Non-pigmented ciliary epithelial cell (primary cell): ENCODE measurements around the gene FAAH2.
"Not testable (repeated sequence)": the region's sequence is repeated elsewhere in the genome, so short reads cannot be mapped to it uniquely, and the experiment has no call there.

Source experiments
- DNase-seq: peaks from one replicate; pipeline ENCODE4 v3.0.0-alpha.2; 2010; ENCODE audit warnings: low read depth

Gene FAAH2, protein sequence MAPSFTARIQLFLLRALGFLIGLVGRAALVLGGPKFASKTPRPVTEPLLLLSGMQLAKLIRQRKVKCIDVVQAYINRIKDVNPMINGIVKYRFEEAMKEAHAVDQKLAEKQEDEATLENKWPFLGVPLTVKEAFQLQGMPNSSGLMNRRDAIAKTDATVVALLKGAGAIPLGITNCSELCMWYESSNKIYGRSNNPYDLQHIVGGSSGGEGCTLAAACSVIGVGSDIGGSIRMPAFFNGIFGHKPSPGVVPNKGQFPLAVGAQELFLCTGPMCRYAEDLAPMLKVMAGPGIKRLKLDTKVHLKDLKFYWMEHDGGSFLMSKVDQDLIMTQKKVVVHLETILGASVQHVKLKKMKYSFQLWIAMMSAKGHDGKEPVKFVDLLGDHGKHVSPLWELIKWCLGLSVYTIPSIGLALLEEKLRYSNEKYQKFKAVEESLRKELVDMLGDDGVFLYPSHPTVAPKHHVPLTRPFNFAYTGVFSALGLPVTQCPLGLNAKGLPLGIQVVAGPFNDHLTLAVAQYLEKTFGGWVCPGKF

DNA sequence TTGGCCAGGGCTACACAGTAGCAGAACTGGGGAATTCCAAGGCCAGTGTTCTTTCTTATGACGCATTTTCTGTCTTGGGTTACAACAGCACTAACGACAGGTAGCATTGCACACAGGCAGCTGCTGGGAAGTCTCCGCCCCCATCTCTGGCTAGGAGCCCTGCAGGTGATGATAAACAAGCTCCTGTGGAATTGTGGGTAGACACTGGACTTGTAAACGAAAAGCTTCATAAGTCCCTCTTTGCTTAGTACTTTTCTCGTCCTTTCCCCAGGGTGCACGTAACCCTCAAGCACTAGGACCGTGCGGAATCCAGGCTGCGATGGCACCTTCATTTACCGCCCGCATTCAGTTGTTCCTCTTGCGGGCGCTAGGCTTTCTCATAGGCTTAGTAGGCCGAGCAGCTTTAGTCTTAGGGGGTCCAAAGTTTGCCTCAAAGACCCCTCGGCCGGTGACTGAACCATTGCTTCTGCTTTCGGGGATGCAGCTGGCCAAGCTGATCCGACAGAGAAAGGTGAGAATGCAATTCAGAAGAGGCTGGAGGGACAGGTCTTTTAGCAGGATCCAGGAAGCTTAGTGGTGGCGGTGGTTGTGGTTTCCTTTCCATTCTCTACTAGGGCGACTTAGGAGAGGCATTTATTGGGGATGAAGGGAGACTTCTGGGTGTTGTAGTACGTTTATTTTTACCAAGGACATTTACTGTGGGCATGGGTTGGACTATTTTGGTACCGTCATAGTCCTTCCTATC lies at the start of gene FAAH2:
Gene FAAH2 (plus strand): TSS at position 200 of the 745 bp plus-strand sequence. CDS start 120 bp downstream, at position 320.
- no peak for DNase-seq

DNA sequence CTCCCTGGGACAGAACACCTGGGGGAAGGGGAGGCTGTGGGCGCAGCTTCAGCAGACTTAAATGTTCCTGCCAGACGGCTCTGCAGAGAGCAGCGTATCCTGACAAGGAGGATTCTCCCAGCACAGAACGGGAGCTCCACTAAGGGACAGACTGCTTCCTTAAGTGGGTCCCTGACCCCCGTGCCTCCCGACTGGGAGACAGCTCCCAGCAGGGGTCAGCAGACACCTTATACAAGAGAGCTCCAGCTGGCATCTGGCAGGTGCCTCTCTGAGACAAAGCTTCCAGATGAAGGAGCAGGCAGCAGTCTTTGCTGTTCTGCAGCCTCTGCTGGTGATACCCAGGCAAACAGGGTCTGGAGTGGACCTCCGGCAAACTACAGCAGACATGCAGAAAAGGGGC lies 44.5 kb upstream of the FAAH2 start:
- no peak for DNase-seq

DNA sequence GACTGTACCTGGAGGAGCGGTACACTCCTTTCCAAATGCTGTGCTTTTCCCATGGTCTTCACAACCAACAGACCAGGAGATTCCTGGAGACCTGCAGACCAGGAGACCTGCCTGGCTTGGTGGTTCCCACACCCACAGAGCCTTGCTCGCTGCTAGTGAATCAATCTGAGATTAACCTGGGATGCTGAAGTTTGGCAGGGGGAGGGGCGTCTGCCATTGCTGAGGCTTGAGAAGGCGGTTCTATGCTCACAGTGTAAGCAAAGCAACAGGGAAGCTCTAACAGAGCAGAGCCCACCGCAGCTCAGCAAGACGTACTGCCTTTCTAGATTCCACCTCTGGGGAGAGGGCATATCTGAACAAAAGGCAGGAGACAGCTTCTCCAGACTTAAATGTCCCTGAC lies 34.5 kb upstream of the FAAH2 start:
- DNase-seq = no peak

DNA sequence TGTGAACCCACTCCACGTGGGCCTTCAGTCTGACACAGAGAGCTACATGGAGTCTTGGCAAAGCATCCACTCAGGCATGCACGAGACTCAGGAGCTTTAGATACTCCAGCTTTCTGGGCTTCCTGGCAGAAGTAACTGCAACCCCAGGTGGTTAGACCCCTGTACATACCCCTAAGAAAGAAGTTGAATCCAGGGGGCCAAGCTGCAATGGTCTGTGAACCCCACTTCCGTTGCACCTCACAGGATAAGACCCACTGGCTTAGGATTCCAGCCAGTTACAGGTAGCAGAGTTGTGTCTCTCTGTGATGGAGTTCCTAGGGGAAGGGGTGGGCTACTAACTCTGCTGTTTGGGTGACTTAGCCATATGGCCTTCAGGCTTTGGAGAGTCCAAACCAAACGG lies 21.4 kb upstream of the FAAH2 start:
- no peak for DNase-seq

DNA sequence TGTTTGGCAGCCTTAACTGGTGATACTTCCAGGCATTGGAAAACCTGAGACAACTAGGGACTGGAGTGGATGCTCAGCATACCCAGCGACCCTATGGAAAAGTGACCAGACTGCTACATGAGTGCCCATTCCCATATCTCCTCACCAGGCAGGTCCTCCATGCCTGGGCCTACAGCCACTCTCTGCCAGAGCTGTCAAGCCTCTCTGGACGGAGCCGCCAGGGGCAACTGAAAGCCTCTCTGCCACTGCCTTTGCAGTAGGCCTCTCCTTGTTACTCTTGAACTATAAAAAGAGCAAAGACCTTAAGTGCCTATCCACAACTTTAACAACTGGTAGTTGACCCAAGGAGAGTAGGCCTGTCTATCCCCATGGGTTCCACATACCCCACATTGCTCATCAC lies 20.2 kb upstream of the FAAH2 start:
- no peak for DNase-seq

GRCh38 chrX:57266871-57267270 lies 19.6 kb upstream of the FAAH2 start:
- no peak for DNase-seq

GRCh38 chrX:57267308-57267707 lies 19.2 kb upstream of the FAAH2 start:
- DNase-seq = no peak

GRCh38 chrX:57270980-57271379 lies 15.5 kb upstream of the FAAH2 start:
- DNase-seq = no peak

DNA sequence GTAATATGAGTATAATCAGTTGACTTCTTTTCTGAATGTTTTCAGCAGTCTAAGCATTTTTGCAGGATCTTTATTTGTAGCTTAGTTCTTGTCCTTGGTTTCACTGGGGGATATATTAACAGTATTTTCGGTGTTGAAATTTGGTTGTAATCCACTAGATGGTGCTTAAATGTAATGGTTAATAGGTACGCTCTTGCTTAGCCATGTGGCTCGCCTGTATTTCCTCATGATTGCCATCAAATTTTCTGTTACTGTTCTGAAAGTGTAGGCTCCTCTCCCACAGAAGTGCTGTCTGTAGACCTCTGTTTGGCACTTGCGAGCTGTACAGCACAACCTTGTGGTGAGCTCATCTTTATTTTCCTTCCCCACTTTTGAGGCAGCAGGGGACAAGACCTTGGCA lies 3.9 kb upstream of the FAAH2 start:
- DNase-seq = no peak

- no peak for DNase-seq
Observed at GRCh38 chrX:57285001-57285400, 1.5 kb upstream of the FAAH2 start.

- DNase-seq = no peak
Observed at GRCh38 chrX:57289089-57289488, 2.6 kb downstream of the FAAH2 start.

GRCh38 chrX:57294961-57295360 lies 8.5 kb downstream of the FAAH2 start:
- no peak for DNase-seq

DNA sequence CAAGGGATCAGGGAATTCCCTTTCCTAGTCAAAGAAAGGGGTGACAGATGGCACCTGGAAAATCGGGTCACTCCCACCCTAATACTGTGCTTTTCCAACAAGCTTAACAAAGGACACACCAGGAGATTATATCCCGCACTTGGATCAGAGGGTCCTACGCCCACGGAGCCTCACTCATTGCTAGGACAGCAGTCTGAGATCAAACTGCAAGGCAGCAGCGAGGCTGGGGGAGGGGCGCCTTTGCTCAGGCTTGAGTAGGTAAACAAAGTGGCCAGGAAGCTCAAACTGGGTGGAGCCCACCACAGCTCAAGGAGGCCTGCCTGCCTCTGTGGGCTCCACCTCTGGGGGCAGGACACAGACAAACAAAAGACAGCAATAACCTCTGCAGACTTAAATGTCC lies 9.2 kb downstream of the FAAH2 start:
- not testable (repeated sequence) for DNase-seq

DNA sequence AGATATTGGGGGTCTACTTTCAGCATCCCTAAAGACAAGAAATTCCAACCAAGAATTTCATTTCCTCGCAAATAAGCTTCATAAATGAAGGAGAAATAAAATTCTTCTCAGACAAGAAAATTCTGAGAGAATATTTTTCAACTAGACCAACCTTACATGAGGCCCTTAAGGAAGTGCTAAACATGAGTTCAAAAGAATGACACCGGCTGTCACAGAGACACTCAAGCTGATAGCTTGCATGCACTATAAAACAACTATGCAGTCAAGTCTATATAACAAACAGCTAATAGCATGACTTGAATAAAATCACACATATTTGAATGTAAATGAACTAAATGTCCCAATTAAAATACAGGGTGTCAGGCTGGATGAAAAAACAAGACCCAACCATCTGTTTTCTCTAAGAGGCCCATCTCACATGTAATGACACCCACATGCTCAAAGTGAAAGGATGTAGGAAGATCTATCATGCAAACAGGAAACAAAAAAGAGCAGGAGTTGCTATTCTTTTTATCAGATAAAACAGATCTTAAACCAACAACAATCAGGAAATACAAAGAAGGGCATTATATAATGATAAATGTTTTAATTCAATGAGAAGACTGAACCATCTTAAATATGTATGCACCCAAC lies 27.2 kb downstream of the FAAH2 start:
- no peak for DNase-seq

DNA sequence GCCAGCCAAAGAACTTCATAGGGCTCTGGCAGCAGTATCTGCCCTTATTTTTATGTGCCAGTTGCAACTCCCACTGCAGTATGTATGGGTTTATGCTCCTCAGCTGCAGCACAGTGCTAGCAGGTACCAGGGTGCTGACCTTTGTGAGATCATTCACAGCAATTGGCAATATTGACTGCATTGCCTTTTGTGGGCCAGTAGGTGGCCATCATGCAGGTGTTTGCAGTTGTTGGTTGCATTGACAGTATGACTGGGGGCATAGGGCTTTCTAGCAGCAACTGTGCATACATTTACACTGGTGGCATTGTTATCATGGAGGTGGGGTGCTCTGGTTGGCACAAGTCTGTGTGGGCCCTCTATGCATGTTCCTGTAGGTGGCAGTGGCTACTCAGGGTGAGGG lies 42.5 kb downstream of the FAAH2 start:
- no peak for DNase-seq

- DNase-seq = not testable (repeated sequence)
Observed at GRCh38 chrX:57335790-57336189, 49.3 kb downstream of the FAAH2 start.

- no peak for DNase-seq
Observed at GRCh38 chrX:57353472-57354132, 67.1 kb downstream of the FAAH2 start.

GRCh38 chrX:57364145-57364544 lies 77.6 kb downstream of the FAAH2 start:
- DNase-seq = no peak

DNA sequence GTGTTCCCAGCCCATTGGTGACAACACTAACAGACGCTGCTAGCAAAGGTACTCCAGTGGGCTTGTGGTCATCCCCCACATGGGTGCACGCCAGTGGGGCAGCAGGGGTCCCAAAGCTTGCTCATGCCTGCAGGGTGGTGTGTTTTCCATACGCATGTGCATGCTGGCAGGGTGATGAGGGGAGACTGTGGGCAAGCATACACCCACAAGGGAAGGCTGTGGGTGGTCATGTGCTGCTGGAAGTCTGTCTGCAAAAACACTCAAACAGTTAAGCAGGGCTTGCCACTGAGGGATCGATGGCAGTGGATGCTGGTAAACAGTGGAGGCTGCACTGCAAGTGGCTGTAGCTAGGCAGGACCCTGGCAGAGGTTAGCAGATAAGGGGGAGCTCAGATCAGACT lies 79.9 kb downstream of the FAAH2 start:
- DNase-seq = no peak

GRCh38 chrX:57367649-57368048 lies 81.1 kb downstream of the FAAH2 start:
- no peak for DNase-seq

DNA sequence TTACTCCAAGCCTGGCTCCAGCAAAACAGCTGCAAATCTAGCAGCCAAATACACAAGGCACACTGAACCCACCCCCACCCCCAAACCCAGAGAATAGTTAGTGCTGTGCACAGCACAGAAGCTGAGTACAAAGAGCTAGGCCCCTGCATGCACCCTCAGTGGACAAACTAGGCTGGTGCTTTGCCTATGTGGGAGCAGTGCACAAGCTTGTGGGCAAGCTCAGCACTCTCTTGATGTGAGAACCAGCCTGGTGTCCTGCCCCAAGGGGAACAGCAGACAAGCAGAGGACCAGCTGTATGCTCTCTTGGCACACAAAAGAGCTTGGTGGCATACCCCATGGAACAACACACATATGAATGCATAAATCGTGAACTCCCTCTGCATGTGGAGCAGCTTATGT lies 81.7 kb downstream of the FAAH2 start:
- no peak for DNase-seq

DNA sequence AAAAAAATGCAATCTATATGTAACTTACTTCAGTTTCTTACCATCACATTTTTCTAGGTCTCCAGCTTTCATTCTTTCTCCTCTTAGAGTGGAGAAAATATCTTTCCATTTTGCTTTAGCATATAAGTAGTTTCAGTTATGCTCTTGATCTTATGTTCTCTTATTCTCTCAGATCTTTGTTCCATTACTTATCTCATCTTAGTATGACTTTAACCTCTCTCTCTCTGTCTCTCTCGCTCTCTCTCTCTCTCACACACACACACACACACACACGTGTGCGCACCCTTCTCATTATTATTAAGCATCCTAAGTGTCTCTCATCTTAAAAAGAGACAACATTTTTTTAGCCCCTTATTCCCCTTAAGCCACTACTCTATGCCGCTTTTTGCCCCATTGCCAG lies 92.8 kb downstream of the FAAH2 start:
- DNase-seq = no peak
